CD4-positive, alpha-beta T cell treated with Interleukin-4 for 4 hours (primary cell): ENCODE measurements around the gene CCDC63.
"Not testable (repeated sequence)": the region's sequence is repeated elsewhere in the genome, so short reads cannot be mapped to it uniquely, and the experiment has no call there.

Source experiments
- DNase-seq: peaks from one replicate; pipeline ENCODE4 v3.0.0-alpha.2; 2020

The CCDC63 gene

GRCh38 chr12:110844551-110845338 is 2.0 kb upstream of the CCDC63 start:
- DNase-seq: no peak

- no peak for DNase-seq
Measured at GRCh38 chr12:110845339-110845682, 1.5 kb upstream of the CCDC63 start.

- no peak for DNase-seq
Measured at GRCh38 chr12:110848314-110848923, 1.6 kb downstream of the CCDC63 start.

GRCh38 chr12:110849221-110849620 is 2.4 kb downstream of the CCDC63 start:
- no peak for DNase-seq

- DNase-seq: no peak
Measured at GRCh38 chr12:110849748-110850403, 3.1 kb downstream of the CCDC63 start.

- no peak for DNase-seq
Measured at GRCh38 chr12:110850762-110851161, 4.0 kb downstream of the CCDC63 start.

GRCh38 chr12:110853836-110854235 is 7.0 kb downstream of the CCDC63 start:
- DNase-seq: no peak

- DNase-seq: no peak
Measured at GRCh38 chr12:110856542-110856941, 9.8 kb downstream of the CCDC63 start.

- DNase-seq: no peak
Measured at GRCh38 chr12:110857528-110857927, 10.7 kb downstream of the CCDC63 start.

GRCh38 chr12:110857954-110858353 is 11.2 kb downstream of the CCDC63 start:
- DNase-seq: not testable (repeated sequence)

GRCh38 chr12:110858848-110859247 is 12.1 kb downstream of the CCDC63 start:
- DNase-seq: no peak

- no peak for DNase-seq
Measured at GRCh38 chr12:110860833-110861296, 14.1 kb downstream of the CCDC63 start.

- DNase-seq: no peak
Measured at GRCh38 chr12:110861729-110862128, 14.9 kb downstream of the CCDC63 start.

GRCh38 chr12:110862329-110862728 is 15.5 kb downstream of the CCDC63 start:
- no peak for DNase-seq

GRCh38 chr12:110863161-110863560 is 16.4 kb downstream of the CCDC63 start:
- DNase-seq: no peak

GRCh38 chr12:110865521-110865920 is 18.7 kb downstream of the CCDC63 start:
- no peak for DNase-seq

GRCh38 chr12:110869026-110869425 is 22.2 kb downstream of the CCDC63 start:
- no peak for DNase-seq

- DNase-seq: no peak
Measured at GRCh38 chr12:110869803-110870202, 23.0 kb downstream of the CCDC63 start.

- DNase-seq: no peak
Measured at GRCh38 chr12:110872100-110872499, 25.3 kb downstream of the CCDC63 start.

GRCh38 chr12:110874351-110874750 is 27.6 kb downstream of the CCDC63 start:
- no peak for DNase-seq

- no peak for DNase-seq
Measured at GRCh38 chr12:110874781-110875180, 28.0 kb downstream of the CCDC63 start.

GRCh38 chr12:110880651-110881050 is 33.9 kb downstream of the CCDC63 start:
- DNase-seq: no peak

GRCh38 chr12:110883251-110883650 is 36.5 kb downstream of the CCDC63 start:
- DNase-seq: no peak
